ENCODE measurements around the gene GDF2. TPM values are rescaled to one million over a fixed set of nuclear protein-coding genes. Genes with fewer than 3 reads are reported as not detected.

Gene GDF2
- total and polyA plus RNA-seq, 10 of the 15 experiments (the other 5 are each of a cell fraction or from before 2014, with no cell fraction given) = not detected

GRCh38 chr10:47371629-47372485 lies 49.6 kb downstream of the GDF2 start:
- Histone ChIP-seq H3K9ac (ENCODE audit: control insufficient read depth, insufficient read depth, low read length) (no peak overlapping the region), H4K20me1 (ENCODE audit: control insufficient read depth, insufficient read depth) (no peaks in the 10 kb centered on the region), H3K4me1 (ENCODE audit: control insufficient read depth, insufficient read depth, low read length) (no peaks in the 10 kb centered on the region), H3K27ac (ENCODE audit: control insufficient read depth, insufficient read depth) (no peak overlapping the region), H3K79me2 (ENCODE audit: control insufficient read depth, insufficient read depth, low read length) (no peaks in the 10 kb centered on the region), H3K4me3 (no peak overlapping the region), H3K27me3 (replicated peaks in 1 of 2; ENCODE audit: control insufficient read depth in 2 of 2, insufficient read depth in 2 of 2, low read length in 1 of 2) (peaks cover 0 to 8% of the 10 kb centered on the region in 2 experiments; a peak in 2 of 4 replicates), H3K36me3 (ENCODE audit: control insufficient read depth in 2 of 2, insufficient read depth in 2 of 2, low read length in 1 of 2) (no peaks in the 10 kb centered on the region), H2AFZ (ENCODE audit: control insufficient read depth, low read depth, low read length) (no peak overlapping the region), H3K4me2 (ENCODE audit: control insufficient read depth, insufficient read depth) (no peak overlapping the region), H3K9me3 (replicated peaks; ENCODE audit: control insufficient read depth, insufficient read depth, low read length) (no peaks in the 10 kb centered on the region)
- SMC1A ChIA-PET (ENCODE audit: uncharacterized antibody, unreplicated experiment) = no interaction called here
- FAIRE-seq (no peak), DNase-seq (ENCODE audit: low read depth, low spot score) (no peak), ATAC-seq (no peak)
- CTCF ChIA-PET = no interaction called here
- in situ Hi-C loops (cut with MboI) (no loop called here), intact Hi-C loops (cut with micrococcal nuclease; ENCODE audit: unreplicated experiment) (no loop called here)
- no TSS peak for BruUV-seq (replicated peaks)
- WGBS (ENCODE audit: insufficient coverage, insufficient replicate concordance, low lambda C conversion rate, missing lambda C conversion rate) = 14% methylated on average over 7 of the region's 7 CpGs
- RAD21 ChIA-PET (ENCODE audit: unreplicated experiment) = no interaction called here
- POLR2A ChIA-PET = no interaction called here
- TF ChIP-seq ZBTB11 (CRISPR knock-in tag; IDR thresholded peaks at IDR 0.05) (no peak), CREB1 (IDR thresholded peaks at IDR 0.05; ENCODE audit: low read depth) (no peak), POU2F2 (IDR thresholded peaks at IDR 0.05; ENCODE audit: borderline replicate concordance, low read depth, low read length) (no peak), SMAD1 (IDR thresholded peaks at IDR 0.05; ENCODE audit: low read depth, partially characterized antibody) (no peak), NR2C1 (IDR thresholded peaks at IDR 0.05) (no peak), JUND (IDR thresholded peaks at IDR 0.05; ENCODE audit: low read depth, low read length) (no peak), RELB (IDR thresholded peaks at IDR 0.05; ENCODE audit: low read depth) (no peak), FOS (IDR thresholded peaks at IDR 0.05; ENCODE audit: borderline replicate concordance, extremely low read depth, insufficient read length) (no peak), WRNIP1 (IDR thresholded peaks at IDR 0.05; ENCODE audit: borderline replicate concordance, low read depth, low read length) (no peak), BCL3 (IDR thresholded peaks at IDR 0.05; ENCODE audit: borderline replicate concordance, insufficient read depth, low read depth, low read length, poor library complexity, severe bottlenecking) (no peak), PBX3 (IDR thresholded peaks at IDR 0.05; ENCODE audit: insufficient replicate concordance, low read depth, low read length) (no peak), NKRF (conservative IDR thresholded peaks at IDR 0.05) (no peak), TARDBP (IDR thresholded peaks at IDR 0.05; ENCODE audit: borderline replicate concordance) (no peak)

Measured in GM12878 (cell line).